A549 (cell line): ENCODE results near the gene DLGAP1. TPM values are rescaled to one million over a fixed set of nuclear protein-coding genes. Genes with fewer than 3 reads are reported as not detected.

Source experiments
- ATAC-seq, 2 experiments: fragments of 200-7000 bp in 1 of 2; fragments of >200 bp in 1 of 2; cut with Nextera tagmentation in 1 of 2; cut with Tn5 transposase in 1 of 2; 3 replicates each; pipeline versions ENCODE4 v1.8.0 to v1.9.1; 2018 to 2020; ENCODE audit warnings: mild to moderate bottlenecking in 1 of 2, moderate library complexity in 1 of 2
- CTCF ChIA-PET: fragments of 300-600 bp; sonication (Branson Sonifier 250); formaldehyde crosslinking; extraction: SDS; loops from one replicate; lab custom pipeline; 2021; ENCODE audit warnings: antibody characterized with exemption, inconsistent platforms; lab: Yijun Ruan, JAX
- POLR2A ChIA-PET: fragments of 350-600 bp; formaldehyde crosslinking; extraction: SDS; loops from one replicate; lab custom pipeline; 2021; ENCODE audit warnings: antibody characterized with exemption, inconsistent platforms; lab: Yijun Ruan, JAX
- DNase-seq, 2 experiments: peaks; one replicate each; pipeline versions ENCODE4 v3.0.0 to v3.0.0-alpha.2; 2011 to 2016; ENCODE audit warnings: low read depth in 1 of 2, low spot score in 1 of 2
- FAIRE-seq: peaks from 2 replicates; lab custom pipeline; 2011; peaks lifted over from hg19 to GRCh38; lab: Jason Lieb, UNC
- H3K27ac ChIP-seq, 2 experiments: fragments of >200 bp; sonication (Bioruptor Twin); formaldehyde crosslinking; 3 replicates each; pipeline ENCODE4 v1.5.1; 2016 to 2017
- H3K4me1 ChIP-seq: fragments of >200 bp; sonication (Bioruptor Twin); formaldehyde crosslinking; 3 replicates; pipeline ENCODE4 v1.6.1; 2016
- H3K4me2 ChIP-seq: fragments of >200 bp; sonication (Bioruptor Twin); formaldehyde crosslinking; 3 replicates; pipeline ENCODE4 v1.6.1; 2016
- H3K4me3 ChIP-seq: fragments of >200 bp; sonication (Bioruptor Twin); formaldehyde crosslinking; 3 replicates; pipeline ENCODE4 v1.5.1; 2016
- H3K9me3 ChIP-seq: fragments of >200 bp; sonication (Bioruptor Twin); formaldehyde crosslinking; 3 replicates; pipeline ENCODE4 v1.6.1; 2016
- CHD2 ChIP-seq: fragments of 150-350 bp; IDR thresholded peaks from 2 replicates; pipeline ENCODE4 v1.6.1; 2014; ENCODE audit warnings: low read length; ENCODE audit not compliant: partially characterized antibody
- CHD4 ChIP-seq: fragments of 200-600 bp; sonication (generic); IDR thresholded peaks from 2 replicates; pipeline ENCODE4 v1.6.1; 2016; ENCODE audit warnings: antibody characterized with exemption, mild to moderate bottlenecking, borderline replicate concordance
- E2F6 ChIP-seq: IDR thresholded peaks from 2 replicates; pipeline ENCODE4 v1.6.1; 2012; ENCODE audit warnings: low read depth, borderline replicate concordance
- EHF ChIP-seq: fragments of 250-450 bp; sonication (Bioruptor Pico); IDR thresholded peaks from 2 replicates; pipeline ENCODE4 v1.5.0; 2020; ENCODE audit warnings: mild to moderate bottlenecking
- FOSB ChIP-seq: fragments of 250-450 bp; sonication (Bioruptor Pico); IDR thresholded peaks from 2 replicates; pipeline ENCODE4 v1.5.0; 2020; ENCODE audit warnings: mild to moderate bottlenecking, moderate library complexity
- FOSL2 ChIP-seq, 2 experiments: fragments of 450-650 bp in 1 of 2; fragments of >200 bp in 1 of 2; sonication (Bioruptor Twin) in 1 of 2; formaldehyde crosslinking; IDR thresholded peaks; 2 replicates each; pipeline versions ENCODE4 v1.5.0 to v1.6.1; 2016 to 2020; ENCODE audit warnings: mild to moderate bottlenecking in 1 of 2, moderate library complexity in 1 of 2
- FOXS1 ChIP-seq: fragments of 250-450 bp; sonication (Bioruptor Pico); IDR thresholded peaks from 2 replicates; pipeline ENCODE4 v1.5.0; 2020; ENCODE audit warnings: mild to moderate bottlenecking, moderate library complexity
- HDAC2 ChIP-seq: fragments of 200-600 bp; sonication (generic); IDR thresholded peaks from 2 replicates; pipeline ENCODE4 v1.6.1; 2016
- HEYL ChIP-seq: fragments of 250-450 bp; sonication (Bioruptor Pico); IDR thresholded peaks from 2 replicates; pipeline ENCODE4 v1.8.0; 2021; ENCODE audit warnings: mild to moderate bottlenecking, moderate library complexity
- HMGXB4 ChIP-seq: fragments of 250-450 bp; sonication (Bioruptor Pico); IDR thresholded peaks from 2 replicates; pipeline ENCODE4 v1.5.0; 2021; ENCODE audit warnings: mild to moderate bottlenecking, moderate library complexity, borderline replicate concordance
- HOXA7 ChIP-seq: fragments of 250-450 bp; sonication (Bioruptor Pico); IDR thresholded peaks from 2 replicates; pipeline ENCODE4 v1.5.0; 2020; ENCODE audit warnings: mild to moderate bottlenecking, moderate library complexity
- HOXB13 ChIP-seq: fragments of 250-450 bp; sonication (Bioruptor Pico); IDR thresholded peaks from 2 replicates; pipeline ENCODE4 v1.5.0; 2020; ENCODE audit warnings: low read depth, mild to moderate bottlenecking, moderate library complexity
- HOXB5 ChIP-seq: fragments of 250-450 bp; sonication (Bioruptor Pico); IDR thresholded peaks from 2 replicates; pipeline ENCODE4 v1.5.0; 2020; ENCODE audit warnings: mild to moderate bottlenecking, moderate library complexity
- JUN ChIP-seq, 2 experiments: fragments of >200 bp; sonication (Bioruptor Twin); formaldehyde crosslinking; IDR thresholded peaks; 2 replicates in 1 of 2; 3 replicates in 1 of 2; pipeline ENCODE4 v1.6.1; 2016 to 2017
- MAX ChIP-seq: IDR thresholded peaks from 2 replicates; pipeline ENCODE4 v1.6.1; 2012
- RAD21 ChIP-seq, 2 experiments: fragments of >200 bp in 1 of 2; sonication (Bioruptor Twin) in 1 of 2; formaldehyde crosslinking in 1 of 2; IDR thresholded peaks in 1 of 2; conservative IDR thresholded peaks in 1 of 2; 2 replicates in 1 of 2; 3 replicates in 1 of 2; pipeline ENCODE4 v1.6.1; 2012 to 2018; ENCODE audit warnings: inconsistent platforms in 1 of 2
- RARB ChIP-seq: fragments of 250-450 bp; sonication (Bioruptor Pico); IDR thresholded peaks from 2 replicates; pipeline ENCODE4 v1.8.0; 2021; ENCODE audit warnings: mild to moderate bottlenecking, moderate library complexity
- RNF2 ChIP-seq: fragments of 200-600 bp; sonication (generic); IDR thresholded peaks from 2 replicates; pipeline ENCODE4 v1.6.1; 2016; ENCODE audit warnings: low read depth, mild to moderate bottlenecking, antibody characterized with exemption, moderate library complexity, borderline replicate concordance
- TP53 ChIP-seq: fragments of 250-450 bp; sonication (Bioruptor Pico); IDR thresholded peaks from 2 replicates; pipeline ENCODE4 v1.5.0; 2021; ENCODE audit warnings: mild to moderate bottlenecking, moderate library complexity
- ZNF302 ChIP-seq: fragments of 250-450 bp; sonication (Bioruptor Pico); IDR thresholded peaks from 2 replicates; pipeline ENCODE4 v1.9.0; 2021; ENCODE audit warnings: inconsistent platforms, mild to moderate bottlenecking, moderate library complexity
- WGBS: methylation state at CpG from one replicate; pipeline ENCODE4 v1.1.6; 2017; ENCODE audit errors: missing lambda C conversion rate; 5-methylcytosine and 5-hydroxymethylcytosine counted together
- polyA plus RNA-seq, 4 experiments: library from polyadenylated mRNA; depleted of rRNA in 3 of 4; stranded (reverse); fragments of >200 nt; fragmentation: RNase III in 1 of 4; extraction: RNeasy Plus Mini Kit Qiagen cat#74134 plus additional on column Dnase treatment in 1 of 4; gene quantifications; 2 replicates in 3 of 4; 3 replicates in 1 of 4; pipeline ENCODE4 v1.2.3, GENCODE V29; 2011 to 2017

The DLGAP1 gene
- polyA plus RNA-seq, 2 of the 4 experiments (the other 2 are of a cell fraction), result 0.04 to 0.12 TPM

- ATAC-seq, result no peak
- no peak for FAIRE-seq
- Histone ChIP-seq H3K27ac (peak overlapping the region; percentile 99 to 100), H3K4me3 (peak overlapping the region; percentile 51), H3K4me2 (peak overlapping the region; percentile 87), H3K9me3 (0 out of 3 replicates have a peak, but pooled peaks cover 2% of the 10 kb centered on the region), H3K4me1 (peaks cover 52% of the 10 kb centered on the region)
- peak in 1 of 2 experiments; percentile 46 for DNase-seq
- POLR2A ChIA-PET, result interaction anchor here (0.9 to 5.8 kb wide), 8 partner anchors 12 to 216 kb away, joined by 3 to 77 read pairs (median 10); no protein-coding TSS in a partner anchor
- peak; percentile 31; the same call in 1 of the 2 replicates for TF ChIP-seq HOXB5 (CRISPR knock-in tag)
- TF ChIP-seq HOXB13 (CRISPR knock-in tag), result peak; percentile 94
- peak; percentile 83 for TF ChIP-seq RARB (CRISPR knock-in tag)
- TF ChIP-seq TP53 (CRISPR knock-in tag), result peak; percentile 64; the same call in 1 of the 2 replicates
- 0 out of 2 replicates have a peak, but pooled peaks have one; percentile 75 for TF ChIP-seq ZNF302 (CRISPR knock-in tag)
- no peak for TF ChIP-seq FOSL2 (IDR thresholded peaks at IDR 0.05)
- 0 out of 2 replicates have a peak, but pooled peaks have one; percentile 5 for TF ChIP-seq FOSL2 (CRISPR knock-in tag; IDR thresholded peaks at IDR 0.05)
- no peak for TF ChIP-seq CHD2
- no peak for TF ChIP-seq RNF2
- TF ChIP-seq HOXA7 (CRISPR knock-in tag), result peak; percentile 54; the same call in 1 of the 2 replicates
- TF ChIP-seq HDAC2, result no peak
- peak; percentile 68 for TF ChIP-seq MAX
- peak; percentile 80 for TF ChIP-seq EHF (CRISPR knock-in tag)
- peak; percentile 62; the same call in 1 of the 2 replicates for TF ChIP-seq E2F6
- CTCF ChIA-PET, result interaction anchor here (0.6 to 8.6 kb wide), 4 partner anchors 8 to 200 kb away, joined by 3 to 61 read pairs (median 8); no protein-coding TSS in a partner anchor
- WGBS, result 29% methylated on average over 11 of the region's 12 CpGs
Observed at GRCh38 chr18:3653851-3654441, 801.2 kb downstream of the DLGAP1 start.

GRCh38 chr18:3653263-3653850, 801.8 kb downstream of the DLGAP1 start:
- peak overlapping the region; percentile 87 for H3K4me2 ChIP-seq
- peak overlapping the region; percentile 99 to 100 for H3K27ac ChIP-seq
- H3K4me1 ChIP-seq, result peaks cover 58% of the 10 kb centered on the region
- DNase-seq, result peak in 1 of 2 experiments; percentile 54
- H3K4me3 ChIP-seq, result peak overlapping the region; percentile 51
- TF ChIP-seq HEYL (no peak), RAD21 (conservative IDR thresholded peaks at IDR 0.05 in 1 of 2, IDR thresholded peaks at IDR 0.05 in 1 of 2) (peak in 1 of 2 experiments; percentile 47; a peak in 1 of 5 replicates), FOSB (CRISPR knock-in tag) (0 out of 2 replicates have a peak, but pooled peaks have one; percentile 12), RARB (CRISPR knock-in tag) (peak; percentile 58; the same call in 1 of the 2 replicates), TP53 (CRISPR knock-in tag) (peak; percentile 12; the same call in 1 of the 2 replicates), CHD2 (no peak), JUN (IDR thresholded peaks at IDR 0.05) (peak in 1 of 2 experiments; percentile 56; a peak in 2 of 5 replicates), HDAC2 (no peak), HOXA7 (CRISPR knock-in tag) (peak; percentile 37; the same call in 1 of the 2 replicates), HMGXB4 (CRISPR knock-in tag) (0 out of 2 replicates have a peak, but pooled peaks have one; percentile 13), FOXS1 (CRISPR knock-in tag) (no peak), E2F6 (no peak), CHD4 (no peak)
- ATAC-seq, result no peak
- POLR2A ChIA-PET, result interaction anchor here (0.7 to 5.8 kb wide), 13 partner anchors 12 to 330 kb away, joined by 3 to 77 read pairs (median 6); no protein-coding TSS in a partner anchor
- WGBS, result 3% methylated on average over 5 of the region's 5 CpGs
- H3K9me3 ChIP-seq, result 0 out of 3 replicates have a peak, but pooled peaks cover 2% of the 10 kb centered on the region
- CTCF ChIA-PET, result interaction anchor here (0.6 to 8.6 kb wide), 10 partner anchors 8 to 216 kb away, joined by 3 to 61 read pairs (median 4); no protein-coding TSS in a partner anchor
- FAIRE-seq, result no peak
